GM12878 (cell line): ENCODE results near the gene LIPM. TPM values are rescaled to one million over a fixed set of nuclear protein-coding genes. Genes with fewer than 3 reads are reported as not detected.

Experiments
- ATAC-seq: fragments of 200-7000 bp; cut with Tn5 transposase; 3 replicates; pipeline ENCODE4 v1.9.1; 2020; ENCODE audit warnings: mild to moderate bottlenecking, moderate library complexity
- BruUV-seq: library from RNA; stranded (reverse); fragments of 400-500 nt; replicated peaks from 2 replicates; lab custom pipeline; 2021; lab: Mats Ljungman, UMichigan
- CTCF ChIA-PET: fragments of 300-600 bp; sonication (Branson Sonifier 250); formaldehyde crosslinking; extraction: SDS; loops from one replicate; lab custom pipeline; 2021; ENCODE audit warnings: inconsistent platforms; lab: Yijun Ruan, JAX
- POLR2A ChIA-PET: fragments of 350-600 bp; formaldehyde crosslinking; extraction: SDS; loops from one replicate; lab custom pipeline; 2021; ENCODE audit warnings: inconsistent platforms; lab: Charles Lee
- RAD21 ChIA-PET: fragments of 300-600 bp; sonication (Branson Sonifier 250); formaldehyde crosslinking; loops from one replicate; lab custom pipeline; 2023; ENCODE audit warnings: antibody characterized with exemption; ENCODE audit not compliant: unreplicated experiment; lab: Charles Lee
- SMC1A ChIA-PET: fragments of 300-600 bp; sonication (Branson Sonifier 250); formaldehyde crosslinking; loops from one replicate; lab custom pipeline; 2023; ENCODE audit not compliant: unreplicated experiment, uncharacterized antibody; lab: Charles Lee
- DNase-seq: peaks from one replicate; pipeline ENCODE4 v3.0.0-alpha.2; 2011; ENCODE audit warnings: low read depth, low spot score
- FAIRE-seq: peaks from 3 replicates; lab custom pipeline; 2011; peaks lifted over from hg19 to GRCh38; lab: Jason Lieb, UNC
- H2AFZ ChIP-seq: 2 replicates; pipeline ENCODE4 v1.6.0; 2011; ENCODE audit warnings: low read depth, low read length, control low read depth; ENCODE audit not compliant: control insufficient read depth
- H3K27ac ChIP-seq: 2 replicates; pipeline ENCODE4 v1.5.1; 2011; ENCODE audit warnings: control low read depth; ENCODE audit not compliant: control insufficient read depth, insufficient read depth
- H3K27me3 ChIP-seq, 2 experiments: replicated peaks in 1 of 2; 2 replicates each; pipeline versions ENCODE4 v1.6.0 to v1.6.1; 2011; ENCODE audit warnings: low read length in 1 of 2; ENCODE audit not compliant: control insufficient read depth in 2 of 2, insufficient read depth in 2 of 2
- H3K36me3 ChIP-seq, 2 experiments: 2 replicates each; pipeline ENCODE4 v1.5.1; 2011; ENCODE audit warnings: low read length in 1 of 2; ENCODE audit not compliant: control insufficient read depth in 2 of 2, insufficient read depth in 2 of 2
- H3K4me1 ChIP-seq: 2 replicates; pipeline ENCODE4 v1.6.1; 2011; ENCODE audit warnings: mild to moderate bottlenecking, low read length, moderate library complexity, mixed read lengths; ENCODE audit not compliant: control insufficient read depth, insufficient read depth
- H3K4me2 ChIP-seq: 2 replicates; pipeline ENCODE4 v1.6.0; 2011; ENCODE audit warnings: control low read depth; ENCODE audit not compliant: control insufficient read depth, insufficient read depth
- H3K4me3 ChIP-seq: fragments of 200-600 bp; sonication (generic); 2 replicates; pipeline ENCODE4 v1.5.1; 2016
- H3K79me2 ChIP-seq: 2 replicates; pipeline ENCODE4 v1.6.0; 2011; ENCODE audit warnings: low read length; ENCODE audit not compliant: control insufficient read depth, insufficient read depth
- H3K9ac ChIP-seq: 2 replicates; pipeline ENCODE4 v1.8.0; 2011; ENCODE audit warnings: low read length, control low read depth, mixed read lengths; ENCODE audit not compliant: control insufficient read depth, insufficient read depth
- H3K9me3 ChIP-seq: replicated peaks from 3 replicates; pipeline ENCODE4 v1.5.1; 2011; ENCODE audit warnings: mild to moderate bottlenecking, low read length; ENCODE audit not compliant: control insufficient read depth, insufficient read depth
- H4K20me1 ChIP-seq: 2 replicates; pipeline ENCODE4 v1.6.0; 2011; ENCODE audit not compliant: control insufficient read depth, insufficient read depth
- BMI1 ChIP-seq: fragments of 450-650 bp; IDR thresholded peaks from 2 replicates; pipeline ENCODE4 v1.6.1; 2016; ENCODE audit warnings: mild to moderate bottlenecking, moderate library complexity, borderline replicate concordance
- CHD4 ChIP-seq: fragments of 200-600 bp; sonication (generic); IDR thresholded peaks from 2 replicates; pipeline ENCODE4 v1.6.1; 2016; ENCODE audit warnings: mild to moderate bottlenecking
- CREM ChIP-seq: IDR thresholded peaks from 2 replicates; pipeline ENCODE4 v1.6.1; 2014; ENCODE audit warnings: antibody characterized with exemption, low read depth
- EED ChIP-seq: sonication (generic); IDR thresholded peaks from 2 replicates; pipeline ENCODE4 v1.6.1; 2016; ENCODE audit warnings: antibody characterized with exemption, low read depth
- ESRRA ChIP-seq: IDR thresholded peaks from 2 replicates; pipeline ENCODE4 v1.6.1; 2012; ENCODE audit warnings: mild to moderate bottlenecking, low read length, improper control_type of control experiment
- HCFC1 ChIP-seq: fragments of 150-350 bp; IDR thresholded peaks from 2 replicates; pipeline ENCODE4 v1.6.1; 2014; ENCODE audit warnings: low read length
- IKZF1 ChIP-seq: fragments of 450-650 bp; conservative IDR thresholded peaks from 2 replicates; pipeline ENCODE4 v1.6.1; 2017; ENCODE audit warnings: antibody characterized with exemption, mild to moderate bottlenecking
- JUNB ChIP-seq: IDR thresholded peaks from 2 replicates; pipeline ENCODE4 v1.6.1; 2016; ENCODE audit warnings: antibody characterized with exemption, mild to moderate bottlenecking
- MYB ChIP-seq: fragments of 150-350 bp; IDR thresholded peaks from 2 replicates; pipeline ENCODE4 v1.6.1; 2014; ENCODE audit warnings: mild to moderate bottlenecking, low read depth, low read length, borderline replicate concordance
- NFIC ChIP-seq: IDR thresholded peaks from 2 replicates; pipeline ENCODE4 v1.6.1; 2012; ENCODE audit warnings: low read depth, mild to moderate bottlenecking, inconsistent platforms, low read length, moderate library complexity
- NFXL1 ChIP-seq: fragments of 450-650 bp; IDR thresholded peaks from 2 replicates; pipeline ENCODE4 v1.6.1; 2017; ENCODE audit warnings: antibody characterized with exemption, mild to moderate bottlenecking, borderline replicate concordance
- NFYB ChIP-seq: IDR thresholded peaks from 2 replicates; pipeline ENCODE4 v1.6.1; 2011; ENCODE audit warnings: low read depth, mild to moderate bottlenecking, low read length, improper control_type of control experiment, moderate library complexity; ENCODE audit not compliant: insufficient read depth
- RUNX3 ChIP-seq: IDR thresholded peaks from 2 replicates; pipeline ENCODE4 v1.6.1; 2012; ENCODE audit warnings: low read length, inconsistent platforms
- SRF ChIP-seq, 2 experiments: IDR thresholded peaks; 2 replicates each; pipeline ENCODE4 v1.6.1; 2011; ENCODE audit warnings: low read depth in 2 of 2, low read length in 2 of 2, mild to moderate bottlenecking in 1 of 2, moderate library complexity in 1 of 2
- ZNF274 ChIP-seq: IDR thresholded peaks from one replicate; pipeline ENCODE4 v1.8.0; 2011; ENCODE audit not compliant: insufficient read length, insufficient read depth
- ZNF384 ChIP-seq: IDR thresholded peaks from 2 replicates; pipeline ENCODE4 v1.6.1; 2012; ENCODE audit warnings: low read depth, mild to moderate bottlenecking, low read length, improper control_type of control experiment, borderline replicate concordance
- WGBS: methylation state at CpG from one replicate; pipeline ENCODE4 v1.1.6; 2016; ENCODE audit warnings: low lambda C conversion rate; ENCODE audit not compliant: insufficient replicate concordance, insufficient coverage; ENCODE audit errors: missing lambda C conversion rate; 5-methylcytosine and 5-hydroxymethylcytosine counted together
- in situ Hi-C: fragments of 300-500 bp; cut with MboI; formaldehyde crosslinking; loops from 9 replicates; pipeline ENCODE4 v1.14.3; 2018; ENCODE audit warnings: mixed read lengths
- intact Hi-C: fragments of 100-400 bp; cut with micrococcal nuclease; formaldehyde crosslinking; loops from one replicate; pipeline ENCODE4 v1.14.2; 2022; ENCODE audit not compliant: unreplicated experiment
- polyA plus RNA-seq, 11 experiments: library from polyadenylated mRNA; depleted of rRNA in 4 of 11; unstranded in 6 of 11; stranded (reverse) in 5 of 11; fragments of >200 nt; fragmentation: Nextera tagmentation in 4 of 11; fragmentation: Illumina TruSeq in 1 of 11; extraction: Ambion mirVana in 4 of 11; extraction: Trizol in 1 of 11; gene quantifications; 1 replicate in 1 of 11; 2 replicates in 10 of 11; pipeline versions ENCODE4 v1.2.1 to v1.2.3, GENCODE V29; 2011 to 2016; ENCODE audit warnings: inconsistent platforms in 2 of 11, missing spikeins in 2 of 11, low read depth in 1 of 11
- total RNA-seq, 4 experiments: library from RNA; depleted of rRNA in 3 of 4; stranded (reverse); fragments of >200 nt in 3 of 4; fragmentation: Illumina TruSeq in 1 of 4; extraction: Trizol in 1 of 4; gene quantifications; 2 replicates each; pipeline versions ENCODE4 v1.2.1 to v1.2.3, GENCODE V29; 2013 to 2021
- TF ChIP-seq, protein P1 (sequence below): IDR thresholded peaks from 2 replicates; pipeline ENCODE4 v1.6.1; 2012; ENCODE audit warnings: low read length, inconsistent platforms
- TF ChIP-seq, protein P2 (sequence below): fragments of 450-650 bp; IDR thresholded peaks from 2 replicates; pipeline ENCODE4 v1.6.1; 2017; ENCODE audit warnings: mild to moderate bottlenecking, moderate library complexity

The LIPM gene
- total and polyA plus RNA-seq, 10 of the 15 experiments (the other 5 are each of a cell fraction or from before 2014, with no cell fraction given), result not detected

DNA sequence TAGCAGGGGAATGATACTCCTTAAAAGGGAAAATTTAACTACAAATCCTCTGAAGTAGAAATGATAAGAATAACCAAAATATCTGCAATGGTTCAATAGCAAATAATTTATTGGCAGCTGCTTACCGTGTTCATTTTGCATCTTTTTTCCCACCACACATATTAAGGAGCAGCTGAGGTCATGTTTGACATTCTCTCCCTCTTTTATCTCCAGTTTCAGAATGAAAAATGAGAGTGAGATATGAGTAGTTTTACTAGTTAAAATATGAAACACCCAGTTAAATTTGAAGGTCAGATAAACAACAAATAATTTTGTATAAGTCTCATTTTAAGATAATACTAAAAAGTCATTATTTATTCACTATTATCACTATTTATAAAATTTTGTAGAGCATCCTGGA lies 39.6 kb upstream of the LIPM start:
- H2AFZ ChIP-seq, result no peak overlapping the region
- TF ChIP-seq ZNF384 (no peak), BMI1 (no peak), IKZF1 (no peak), JUNB (peak; percentile 97), CREM (0 out of 2 replicates have a peak, but pooled peaks have one; percentile 30), MYB (no peak), ESRRA (no peak), HCFC1 (no peak), SRF (IDR thresholded peaks at IDR 0.05; ENCODE audit: low read depth in 2 of 2, low read length in 2 of 2) (no peak), NFYB (no peak), ZNF274 (no peak), EED (peak; percentile 49; the same call in 1 of the 2 replicates), NFXL1 (no peak), RUNX3 (peak; percentile 77), NFIC (peak; percentile 90), CHD4 (no peak)
- TF ChIP-seq, protein P1, sequence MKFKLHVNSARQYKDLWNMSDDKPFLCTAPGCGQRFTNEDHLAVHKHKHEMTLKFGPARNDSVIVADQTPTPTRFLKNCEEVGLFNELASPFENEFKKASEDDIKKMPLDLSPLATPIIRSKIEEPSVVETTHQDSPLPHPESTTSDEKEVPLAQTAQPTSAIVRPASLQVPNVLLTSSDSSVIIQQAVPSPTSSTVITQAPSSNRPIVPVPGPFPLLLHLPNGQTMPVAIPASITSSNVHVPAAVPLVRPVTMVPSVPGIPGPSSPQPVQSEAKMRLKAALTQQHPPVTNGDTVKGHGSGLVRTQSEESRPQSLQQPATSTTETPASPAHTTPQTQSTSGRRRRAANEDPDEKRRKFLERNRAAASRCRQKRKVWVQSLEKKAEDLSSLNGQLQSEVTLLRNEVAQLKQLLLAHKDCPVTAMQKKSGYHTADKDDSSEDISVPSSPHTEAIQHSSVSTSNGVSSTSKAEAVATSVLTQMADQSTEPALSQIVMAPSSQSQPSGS, result peak; percentile 71
- TF ChIP-seq, protein P2, sequence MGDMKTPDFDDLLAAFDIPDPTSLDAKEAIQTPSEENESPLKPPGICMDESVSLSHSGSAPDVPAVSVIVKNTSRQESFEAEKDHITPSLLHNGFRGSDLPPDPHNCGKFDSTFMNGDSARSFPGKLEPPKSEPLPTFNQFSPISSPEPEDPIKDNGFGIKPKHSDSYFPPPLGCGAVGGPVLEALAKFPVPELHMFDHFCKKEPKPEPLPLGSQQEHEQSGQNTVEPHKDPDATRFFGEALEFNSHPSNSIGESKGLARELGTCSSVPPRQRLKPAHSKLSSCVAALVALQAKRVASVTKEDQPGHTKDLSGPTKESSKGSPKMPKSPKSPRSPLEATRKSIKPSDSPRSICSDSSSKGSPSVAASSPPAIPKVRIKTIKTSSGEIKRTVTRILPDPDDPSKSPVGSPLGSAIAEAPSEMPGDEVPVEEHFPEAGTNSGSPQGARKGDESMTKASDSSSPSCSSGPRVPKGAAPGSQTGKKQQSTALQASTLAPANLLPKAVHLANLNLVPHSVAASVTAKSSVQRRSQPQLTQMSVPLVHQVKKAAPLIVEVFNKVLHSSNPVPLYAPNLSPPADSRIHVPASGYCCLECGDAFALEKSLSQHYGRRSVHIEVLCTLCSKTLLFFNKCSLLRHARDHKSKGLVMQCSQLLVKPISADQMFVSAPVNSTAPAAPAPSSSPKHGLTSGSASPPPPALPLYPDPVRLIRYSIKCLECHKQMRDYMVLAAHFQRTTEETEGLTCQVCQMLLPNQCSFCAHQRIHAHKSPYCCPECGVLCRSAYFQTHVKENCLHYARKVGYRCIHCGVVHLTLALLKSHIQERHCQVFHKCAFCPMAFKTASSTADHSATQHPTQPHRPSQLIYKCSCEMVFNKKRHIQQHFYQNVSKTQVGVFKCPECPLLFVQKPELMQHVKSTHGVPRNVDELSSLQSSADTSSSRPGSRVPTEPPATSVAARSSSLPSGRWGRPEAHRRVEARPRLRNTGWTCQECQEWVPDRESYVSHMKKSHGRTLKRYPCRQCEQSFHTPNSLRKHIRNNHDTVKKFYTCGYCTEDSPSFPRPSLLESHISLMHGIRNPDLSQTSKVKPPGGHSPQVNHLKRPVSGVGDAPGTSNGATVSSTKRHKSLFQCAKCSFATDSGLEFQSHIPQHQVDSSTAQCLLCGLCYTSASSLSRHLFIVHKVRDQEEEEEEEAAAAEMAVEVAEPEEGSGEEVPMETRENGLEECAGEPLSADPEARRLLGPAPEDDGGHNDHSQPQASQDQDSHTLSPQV, result no peak

More for the DNA sequence above, 39.6 kb upstream of the LIPM start:
- Histone ChIP-seq H3K4me2 (no peak overlapping the region), H3K4me3 (no peak overlapping the region), H3K36me3 (no peaks in the 10 kb centered on the region), H3K79me2 (no peaks in the 10 kb centered on the region), H4K20me1 (no peaks in the 10 kb centered on the region), H3K9ac (no peak overlapping the region), H3K4me1 (0 out of 2 replicates have a peak, but pooled peaks cover 3% of the 10 kb centered on the region), H3K27ac (no peak overlapping the region), H3K9me3 (no peaks in the 10 kb centered on the region), H3K27me3 (no peaks in the 10 kb centered on the region)
- WGBS, result 0% methylated on average over 1 of the region's 1 CpG
- RAD21 ChIA-PET, result interaction anchor here (2.4 kb wide), 1 partner anchor 32 kb away, joined by 10 read pairs; no protein-coding TSS in a partner anchor
- SMC1A ChIA-PET, result interaction anchor here (0.6 to 4.7 kb wide), 6 partner anchors 10 to 69 kb away, joined by 3 to 20 read pairs (median 4); no protein-coding TSS in a partner anchor
- ATAC-seq (peak; percentile 42; the same call in 1 of the 3 replicates), DNase-seq (no peak), FAIRE-seq (no peak)
- no TSS peak for BruUV-seq
- intact Hi-C loops (no loop called here), in situ Hi-C loops (no loop called here)
- CTCF ChIA-PET, result interaction anchor here (1.0 to 3.1 kb wide), 2 partner anchors 34 to 47 kb away, joined by 3 to 14 read pairs; no protein-coding TSS in a partner anchor
- POLR2A ChIA-PET, result no interaction called here
